Gastrocnemius medialis (tissue), 4 donors: ENCODE measurements around the gene ERAL1. TPM values are rescaled to one million over a fixed set of nuclear protein-coding genes. Genes with fewer than 3 reads are reported as not detected.

Source experiments
- ATAC-seq, 2 donors: fragments of 150-250 bp; one replicate each; pipeline ENCODE4 v1.9.1; 2016
- DNase-seq, 2 donors: peaks; one replicate each; pipeline ENCODE4 v3.0.0-alpha.2; 2019
- H3K27ac ChIP-seq, 4 donors: fragments of 200-600 bp; sonication (generic); 1 replicate in 1 of 4; 2 replicates in 3 of 4; pipeline ENCODE4 v1.5.1; 2016 to 2018; ENCODE audit warnings: mild to moderate bottlenecking in 2 of 4, moderate library complexity in 1 of 4
- H3K27me3 ChIP-seq, 3 donors: fragments of 200-600 bp; sonication (generic) in 2 of 3; 1 replicate in 1 of 3; 2 replicates in 2 of 3; pipeline versions ENCODE4 v1.5.1 to v1.6.0; 2016 to 2019; ENCODE audit warnings: mild to moderate bottlenecking in 1 of 3, moderate library complexity in 1 of 3
- H3K36me3 ChIP-seq, 2 donors: fragments of 200-600 bp; sonication (generic) in 1 of 2; one replicate each; pipeline ENCODE4 v1.5.1; 2017 to 2018
- H3K4me1 ChIP-seq, 2 donors: fragments of 200-600 bp; sonication (generic) in 1 of 2; one replicate each; pipeline ENCODE4 v1.5.1; 2016 to 2017; ENCODE audit warnings: mild to moderate bottlenecking in 2 of 2
- H3K4me3 ChIP-seq, 4 donors: fragments of 200-600 bp; sonication (generic) in 3 of 4; 1 replicate in 1 of 4; 2 replicates in 3 of 4; pipeline ENCODE4 v1.5.1; 2016 to 2019; ENCODE audit warnings: mild to moderate bottlenecking in 2 of 4
- H3K9me3 ChIP-seq, 3 donors: fragments of 200-600 bp; sonication (generic) in 2 of 3; 1 replicate in 1 of 3; 2 replicates in 2 of 3; pipeline ENCODE4 v1.5.1; 2016 to 2019
- CTCF ChIP-seq, 5 experiments: fragments of 450-650 bp in 3 of 5; fragments of 200-600 bp in 2 of 5; sonication (generic) in 2 of 5; IDR thresholded peaks in 4 of 5; conservative IDR thresholded peaks in 1 of 5; 1 replicate in 4 of 5; 2 replicates in 1 of 5; pipeline ENCODE4 v1.5.1; 2016 to 2019; ENCODE audit warnings: antibody characterized with exemption in 5 of 5, mild to moderate bottlenecking in 3 of 5, moderate library complexity in 3 of 5
- POLR2A ChIP-seq, 2 donors: fragments of 450-650 bp; IDR thresholded peaks; one replicate each; pipeline ENCODE4 v1.6.1; 2017; ENCODE audit warnings: antibody characterized with exemption in 2 of 2, mild to moderate bottlenecking in 2 of 2, moderate library complexity in 2 of 2
- in situ Hi-C, 4 donors: fragments of 200-750 bp; cut with MboI; loops; one replicate each; pipeline versions ENCODE4 v1.15.0 to v1.8.0; 2017; ENCODE audit warnings: low sequenced_read_pairs in 4 of 4
- intact Hi-C: fragments of 100-400 bp; cut with DNase I; formaldehyde crosslinking; loops from one replicate; pipeline ENCODE4 v1.15.1; 2023; ENCODE audit warnings: low total_unique reads
- total RNA-seq, 4 donors: library from RNA; depleted of rRNA; stranded (reverse); fragments of >200 nt; gene quantifications; one replicate each; pipeline versions ENCODE4 v1.1.0 to v1.2.3, GENCODE V29; 2016

Gene ERAL1
- total RNA-seq, 4 donors from 2014 or later = 35.1 to 69.2 (median 64.1) TPM

DNA sequence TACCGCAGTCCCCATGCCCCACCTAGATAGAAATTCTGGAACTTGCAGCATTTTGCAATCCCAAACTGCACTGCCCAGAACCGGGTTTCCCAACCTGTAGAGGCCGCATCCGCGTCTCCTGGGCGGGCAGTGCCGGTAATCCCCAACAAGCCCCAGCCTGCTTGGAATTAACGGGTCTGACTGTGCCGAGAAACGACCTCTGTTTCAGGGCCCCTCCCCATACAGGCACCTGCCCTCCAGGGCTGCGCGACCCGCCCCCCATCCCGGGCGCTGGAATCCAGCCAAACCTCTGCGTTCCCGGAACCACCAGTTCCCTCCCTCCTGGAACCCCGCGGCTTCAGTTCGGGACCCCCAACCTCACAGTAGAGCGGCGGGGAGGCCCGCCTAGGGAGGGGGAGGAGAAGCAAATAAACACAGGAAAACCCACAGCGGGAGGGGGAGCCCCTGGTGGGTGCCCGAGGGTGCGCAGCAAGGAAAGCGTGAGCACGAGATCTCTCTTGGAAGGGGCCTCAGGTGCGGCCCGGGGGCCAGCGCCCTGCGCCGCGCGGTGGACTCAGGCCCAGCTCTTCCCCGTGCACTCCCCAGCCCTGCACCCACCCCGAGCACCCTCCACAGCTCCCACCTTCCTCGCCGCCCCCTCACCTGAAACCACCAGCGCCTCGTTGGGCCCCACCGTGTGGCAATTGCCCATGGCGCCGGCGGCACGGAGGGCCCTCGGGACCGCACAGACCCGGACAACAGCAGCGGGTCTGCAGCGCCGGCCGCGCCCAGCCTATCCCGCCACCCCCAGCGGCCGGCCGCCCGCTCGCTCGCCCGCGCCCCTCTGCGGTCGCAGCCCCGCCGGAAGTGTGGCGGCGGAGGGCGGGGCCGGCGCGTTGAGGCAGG is 42.3 kb downstream of the ERAL1 start, which contains the start of gene FLOT2:
TSS of gene FLOT2 (minus strand) at position 850 of the 885 bp plus-strand sequence. CDS start at position 691, 159 bp downstream.
- H3K4me3 ChIP-seq = peak within 1 kb of the TSS; percentile 70 to 92 (median 84)
- in situ Hi-C loops (loop anchor here in 1 of 4 donors (10.0 kb wide), 1 partner anchor 132 kb away; no protein-coding TSS in a partner anchor), intact Hi-C loops (loop anchor here (5.0 kb wide), 3 partner anchors 40 to 170 kb away; partner anchors contain the start of genes ERAL1, NEK8 and TLCD1)
- no peaks in the 10 kb centered on the region for H3K9me3 ChIP-seq
- H3K27ac ChIP-seq = peak within 1 kb of the TSS; percentile 82 to 89 (median 85)
- ATAC-seq (peak; percentile 63 to 70), DNase-seq (peak; percentile 29 to 53)
- no peaks in the 10 kb centered on the region for H3K36me3 ChIP-seq
- TF ChIP-seq CTCF (IDR thresholded peaks at IDR 0.05 in 4 of 5, conservative IDR thresholded peaks at IDR 0.05 in 1 of 5) (peak; percentile 19 to 51 (median 37)), POLR2A (IDR thresholded peaks at IDR 0.05) (peak; percentile 17 to 43)
- H3K27me3 ChIP-seq = no peaks in the 10 kb centered on the region
- peaks cover 23 to 26% of the 10 kb centered on the region in 2 donors for H3K4me1 ChIP-seq

GRCh38 chr17:28897769-28898526 is 43.1 kb downstream of the ERAL1 start:
- ATAC-seq = peak; percentile 4 to 5
- no peaks in the 10 kb centered on the region for H3K36me3 ChIP-seq
- in situ Hi-C loops = loop anchor here in 1 of 4 donors (10.0 kb wide), 1 partner anchor 133 kb away; no protein-coding TSS in a partner anchor

GRCh38 chr17:28898527-28898955 is 43.7 kb downstream of the ERAL1 start:
- no peak for DNase-seq
- Histone ChIP-seq H3K4me3 (no peak overlapping the region), H3K27ac (peak overlapping the region; percentile 82 to 89 (median 85)), H3K36me3 (no peaks in the 10 kb centered on the region), H3K9me3 (no peaks in the 10 kb centered on the region), H3K27me3 (no peaks in the 10 kb centered on the region), H3K4me1 (peaks cover 21 to 27% of the 10 kb centered on the region in 2 donors)
- intact Hi-C loops (loop anchor here (5.0 kb wide), 3 partner anchors 41 to 171 kb away; partner anchors contain the start of genes ERAL1, NEK8 and TLCD1), in situ Hi-C loops (loop anchor here in 1 of 4 donors (10.0 kb wide), 1 partner anchor 134 kb away; no protein-coding TSS in a partner anchor)
- no peak for ATAC-seq
- no peak for TF ChIP-seq POLR2A (IDR thresholded peaks at IDR 0.05)
- no peak for TF ChIP-seq CTCF (IDR thresholded peaks at IDR 0.05 in 4 of 5, conservative IDR thresholded peaks at IDR 0.05 in 1 of 5)

More at GRCh38 chr17:28897769-28898526, 43.1 kb downstream of the ERAL1 start:
- Histone ChIP-seq H3K4me3 (peak overlapping the region; percentile 70 to 92 (median 84)), H3K4me1 (peaks cover 16 to 22% of the 10 kb centered on the region in 2 donors), H3K27ac (peak overlapping the region; percentile 82 to 89 (median 85)), H3K27me3 (no peaks in the 10 kb centered on the region), H3K9me3 (no peaks in the 10 kb centered on the region)
- no peak for DNase-seq
- TF ChIP-seq CTCF (IDR thresholded peaks at IDR 0.05 in 4 of 5, conservative IDR thresholded peaks at IDR 0.05 in 1 of 5) = no peak
- intact Hi-C loops = loop anchor here (5.0 kb wide), 3 partner anchors 41 to 171 kb away; partner anchors contain the start of genes ERAL1, NEK8 and TLCD1

GRCh38 chr17:28899212-28899815 is 44.5 kb downstream of the ERAL1 start:
- Histone ChIP-seq H3K27ac (no peak overlapping the region), H3K4me1 (peaks cover 21 to 33% of the 10 kb centered on the region in 2 donors), H3K9me3 (no peaks in the 10 kb centered on the region), H3K36me3 (no peaks in the 10 kb centered on the region), H3K27me3 (no peaks in the 10 kb centered on the region), H3K4me3 (no peak overlapping the region)
- TF ChIP-seq CTCF (IDR thresholded peaks at IDR 0.05 in 4 of 5, conservative IDR thresholded peaks at IDR 0.05 in 1 of 5) = no peak
- no peak for TF ChIP-seq POLR2A (IDR thresholded peaks at IDR 0.05)
- in situ Hi-C loops (loop anchor here in 1 of 4 donors (10.0 kb wide), 1 partner anchor 135 kb away; no protein-coding TSS in a partner anchor), intact Hi-C loops (loop anchor here (5.0 kb wide), 3 partner anchors 42 to 172 kb away; partner anchors contain the start of genes ERAL1, NEK8 and TLCD1)
- DNase-seq = no peak
- ATAC-seq = no peak
